GM12878 (cell line): ENCODE measurements around the gene C9orf72. TPM values are rescaled to one million over a fixed set of nuclear protein-coding genes. Genes with fewer than 3 reads are reported as not detected.

Source experiments
- ATAC-seq: fragments of 200-7000 bp; cut with Tn5 transposase; 3 replicates; pipeline ENCODE4 v1.9.1; 2020; ENCODE audit warnings: mild to moderate bottlenecking, moderate library complexity
- BruUV-seq: library from RNA; stranded (reverse); fragments of 400-500 nt; replicated peaks from 2 replicates; lab custom pipeline; 2021; lab: Mats Ljungman, UMichigan
- CTCF ChIA-PET: fragments of 300-600 bp; sonication (Branson Sonifier 250); formaldehyde crosslinking; extraction: SDS; loops from one replicate; lab custom pipeline; 2021; ENCODE audit warnings: inconsistent platforms; lab: Yijun Ruan, JAX
- POLR2A ChIA-PET: fragments of 350-600 bp; formaldehyde crosslinking; extraction: SDS; loops from one replicate; lab custom pipeline; 2021; ENCODE audit warnings: inconsistent platforms; lab: Charles Lee
- RAD21 ChIA-PET: fragments of 300-600 bp; sonication (Branson Sonifier 250); formaldehyde crosslinking; loops from one replicate; lab custom pipeline; 2023; ENCODE audit warnings: antibody characterized with exemption; ENCODE audit not compliant: unreplicated experiment; lab: Charles Lee
- SMC1A ChIA-PET: fragments of 300-600 bp; sonication (Branson Sonifier 250); formaldehyde crosslinking; loops from one replicate; lab custom pipeline; 2023; ENCODE audit not compliant: unreplicated experiment, uncharacterized antibody; lab: Charles Lee
- DNase-seq: peaks from one replicate; pipeline ENCODE4 v3.0.0-alpha.2; 2011; ENCODE audit warnings: low read depth, low spot score
- FAIRE-seq: peaks from 3 replicates; lab custom pipeline; 2011; peaks lifted over from hg19 to GRCh38; lab: Jason Lieb, UNC
- H2AFZ ChIP-seq: 2 replicates; pipeline ENCODE4 v1.6.0; 2011; ENCODE audit warnings: low read depth, low read length, control low read depth; ENCODE audit not compliant: control insufficient read depth
- H3K27ac ChIP-seq: 2 replicates; pipeline ENCODE4 v1.5.1; 2011; ENCODE audit warnings: control low read depth; ENCODE audit not compliant: control insufficient read depth, insufficient read depth
- H3K27me3 ChIP-seq, 2 experiments: replicated peaks in 1 of 2; 2 replicates each; pipeline versions ENCODE4 v1.6.0 to v1.6.1; 2011; ENCODE audit warnings: low read length in 1 of 2; ENCODE audit not compliant: control insufficient read depth in 2 of 2, insufficient read depth in 2 of 2
- H3K36me3 ChIP-seq, 2 experiments: 2 replicates each; pipeline ENCODE4 v1.5.1; 2011; ENCODE audit warnings: low read length in 1 of 2; ENCODE audit not compliant: control insufficient read depth in 2 of 2, insufficient read depth in 2 of 2
- H3K4me1 ChIP-seq: 2 replicates; pipeline ENCODE4 v1.6.1; 2011; ENCODE audit warnings: mild to moderate bottlenecking, low read length, moderate library complexity, mixed read lengths; ENCODE audit not compliant: control insufficient read depth, insufficient read depth
- H3K4me2 ChIP-seq: 2 replicates; pipeline ENCODE4 v1.6.0; 2011; ENCODE audit warnings: control low read depth; ENCODE audit not compliant: control insufficient read depth, insufficient read depth
- H3K4me3 ChIP-seq: fragments of 200-600 bp; sonication (generic); 2 replicates; pipeline ENCODE4 v1.5.1; 2016
- H3K79me2 ChIP-seq: 2 replicates; pipeline ENCODE4 v1.6.0; 2011; ENCODE audit warnings: low read length; ENCODE audit not compliant: control insufficient read depth, insufficient read depth
- H3K9ac ChIP-seq: 2 replicates; pipeline ENCODE4 v1.8.0; 2011; ENCODE audit warnings: low read length, control low read depth, mixed read lengths; ENCODE audit not compliant: control insufficient read depth, insufficient read depth
- H3K9me3 ChIP-seq: replicated peaks from 3 replicates; pipeline ENCODE4 v1.5.1; 2011; ENCODE audit warnings: mild to moderate bottlenecking, low read length; ENCODE audit not compliant: control insufficient read depth, insufficient read depth
- H4K20me1 ChIP-seq: 2 replicates; pipeline ENCODE4 v1.6.0; 2011; ENCODE audit not compliant: control insufficient read depth, insufficient read depth
- ATF7 ChIP-seq: fragments of 450-650 bp; IDR thresholded peaks from 2 replicates; pipeline ENCODE4 v1.6.1; 2016; ENCODE audit warnings: low read depth, mild to moderate bottlenecking
- CHD1 ChIP-seq: IDR thresholded peaks from 2 replicates; pipeline ENCODE4 v1.6.1; 2012; ENCODE audit warnings: low read depth, low read length, improper control_type of control experiment
- DPF2 ChIP-seq: fragments of 450-650 bp; IDR thresholded peaks from 2 replicates; pipeline ENCODE4 v1.6.1; 2017; ENCODE audit warnings: mild to moderate bottlenecking
- EP300 ChIP-seq, 2 experiments: fragments of 150-350 bp in 1 of 2; IDR thresholded peaks; 2 replicates each; pipeline ENCODE4 v1.6.1; 2011 to 2012; ENCODE audit warnings: low read depth in 2 of 2, low read length in 2 of 2, borderline replicate concordance in 1 of 2, improper control_type of control experiment in 1 of 2, inconsistent platforms in 1 of 2; ENCODE audit not compliant: control insufficient read depth in 1 of 2
- FOXM1 ChIP-seq: IDR thresholded peaks from 2 replicates; pipeline ENCODE4 v1.6.1; 2012; ENCODE audit warnings: low read depth, mild to moderate bottlenecking, inconsistent platforms, low read length, moderate library complexity
- HDAC2 ChIP-seq: fragments of 200-600 bp; sonication (generic); IDR thresholded peaks from 2 replicates; pipeline ENCODE4 v1.6.1; 2017
- RELA ChIP-seq: fragments of 450-650 bp; IDR thresholded peaks from 2 replicates; pipeline ENCODE4 v1.8.0; 2014; ENCODE audit warnings: borderline replicate concordance; ENCODE audit not compliant: partially characterized antibody
- SIN3A ChIP-seq: IDR thresholded peaks from 2 replicates; pipeline ENCODE4 v1.6.1; 2012; ENCODE audit warnings: low read depth, low read length, improper control_type of control experiment
- SIX5 ChIP-seq: IDR thresholded peaks from 2 replicates; pipeline ENCODE4 v1.6.1; 2011; ENCODE audit warnings: mild to moderate bottlenecking, low read depth, low read length, moderate library complexity; ENCODE audit not compliant: severe bottlenecking
- SUZ12 ChIP-seq: fragments of 200-600 bp; sonication (generic); IDR thresholded peaks from one replicate; pipeline ENCODE4 v1.6.1; 2018; ENCODE audit warnings: antibody characterized with exemption, mild to moderate bottlenecking; ENCODE audit not compliant: unreplicated experiment
- ZNF622 ChIP-seq: fragments of 450-650 bp; IDR thresholded peaks from 2 replicates; pipeline ENCODE4 v1.6.1; 2017; ENCODE audit warnings: mild to moderate bottlenecking, inconsistent platforms
- WGBS: methylation state at CpG from one replicate; pipeline ENCODE4 v1.1.6; 2016; ENCODE audit warnings: low lambda C conversion rate; ENCODE audit not compliant: insufficient replicate concordance, insufficient coverage; ENCODE audit errors: missing lambda C conversion rate; 5-methylcytosine and 5-hydroxymethylcytosine counted together
- in situ Hi-C: fragments of 300-500 bp; cut with MboI; formaldehyde crosslinking; loops from 9 replicates; pipeline ENCODE4 v1.14.3; 2018; ENCODE audit warnings: mixed read lengths
- intact Hi-C: fragments of 100-400 bp; cut with micrococcal nuclease; formaldehyde crosslinking; loops from one replicate; pipeline ENCODE4 v1.14.2; 2022; ENCODE audit not compliant: unreplicated experiment
- polyA plus RNA-seq, 11 experiments: library from polyadenylated mRNA; depleted of rRNA in 4 of 11; unstranded in 6 of 11; stranded (reverse) in 5 of 11; fragments of >200 nt; fragmentation: Nextera tagmentation in 4 of 11; fragmentation: Illumina TruSeq in 1 of 11; extraction: Ambion mirVana in 4 of 11; extraction: Trizol in 1 of 11; gene quantifications; 1 replicate in 1 of 11; 2 replicates in 10 of 11; pipeline versions ENCODE4 v1.2.1 to v1.2.3, GENCODE V29; 2011 to 2016; ENCODE audit warnings: inconsistent platforms in 2 of 11, missing spikeins in 2 of 11, low read depth in 1 of 11
- total RNA-seq, 4 experiments: library from RNA; depleted of rRNA in 3 of 4; stranded (reverse); fragments of >200 nt in 3 of 4; fragmentation: Illumina TruSeq in 1 of 4; extraction: Trizol in 1 of 4; gene quantifications; 2 replicates each; pipeline versions ENCODE4 v1.2.1 to v1.2.3, GENCODE V29; 2013 to 2021
- TF ChIP-seq, protein P1 (sequence below): fragments of 450-650 bp; IDR thresholded peaks from 2 replicates; pipeline ENCODE4 v1.6.1; 2017; ENCODE audit warnings: antibody characterized with exemption, mild to moderate bottlenecking, moderate library complexity
- TF ChIP-seq, protein P2 (sequence below): IDR thresholded peaks from 2 replicates; pipeline ENCODE4 v1.6.1; 2012; ENCODE audit warnings: low read depth, low read length, improper control_type of control experiment
- TF ChIP-seq, protein P3 (sequence below): fragments of 450-650 bp; IDR thresholded peaks from 2 replicates; pipeline ENCODE4 v1.6.1; 2017; ENCODE audit warnings: mild to moderate bottlenecking, moderate library complexity
- TF ChIP-seq, protein P4 (sequence below): fragments of 450-650 bp; IDR thresholded peaks from 2 replicates; pipeline ENCODE4 v1.6.1; 2017; ENCODE audit warnings: mild to moderate bottlenecking, low read depth, inconsistent platforms; ENCODE audit not compliant: poor library complexity, severe bottlenecking

The C9orf72 gene
- total and polyA plus RNA-seq, 10 of the 15 experiments (the other 5 are each of a cell fraction or from before 2014, with no cell fraction given): 4.8 to 9.0 (median 6.4) TPM

DNA sequence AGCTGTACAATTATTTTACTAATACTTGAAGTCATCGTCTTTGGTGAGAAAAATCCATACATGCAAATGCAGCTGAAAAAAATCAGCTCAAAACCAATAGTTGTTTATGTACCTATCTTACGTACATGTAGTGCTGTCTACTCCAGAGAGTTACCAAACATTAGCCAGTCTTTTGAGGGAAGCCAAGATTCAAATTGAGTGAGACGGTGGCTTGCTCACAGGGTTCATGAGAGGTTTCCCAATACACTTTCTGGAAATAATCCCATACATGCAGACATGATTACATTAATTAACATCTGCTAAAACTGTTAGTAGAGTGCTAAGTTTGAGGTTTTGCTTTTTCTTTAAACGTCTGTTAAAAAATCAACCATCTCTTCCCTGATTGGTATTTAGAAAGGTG, 2.3 kb downstream of the C9orf72 start:
- in situ Hi-C loops (no loop called here), intact Hi-C loops (no loop called here)
- H3K9me3 ChIP-seq: no peaks in the 10 kb centered on the region
- H3K27me3 ChIP-seq: no peaks in the 10 kb centered on the region
- H3K36me3 ChIP-seq: no peaks in the 10 kb centered on the region
- 79% methylated on average over 4 of the region's 4 CpGs for WGBS
- no peak overlapping the region for H2AFZ ChIP-seq
- FAIRE-seq (no peak), ATAC-seq (no peak), DNase-seq (no peak)
- ChIA-PET SMC1A (interaction anchor here (0.6 to 2.3 kb wide), 4 partner anchors 16 to 85 kb away, joined by 3 to 8 read pairs (median 4); no protein-coding TSS in a partner anchor), CTCF (no interaction called here), POLR2A (no interaction called here), RAD21 (no interaction called here)
- H3K4me1 ChIP-seq: peaks cover 4% of the 10 kb centered on the region
- H3K9ac ChIP-seq: no peak overlapping the region
- no TSS peak for BruUV-seq
- no peak overlapping the region for H3K4me2 ChIP-seq
- no peak for TF ChIP-seq EP300 (IDR thresholded peaks at IDR 0.05; ENCODE audit: borderline replicate concordance in 1 of 2, control insufficient read depth in 1 of 2, low read depth in 2 of 2, low read length in 2 of 2)
- TF ChIP-seq HDAC2: no peak
- TF ChIP-seq CHD1: no peak
- TF ChIP-seq SUZ12: no peak
- no peak for TF ChIP-seq RELA
- TF ChIP-seq SIN3A: no peak
- no peak for TF ChIP-seq ATF7
- TF ChIP-seq FOXM1: no peak
- TF ChIP-seq, protein P1, sequence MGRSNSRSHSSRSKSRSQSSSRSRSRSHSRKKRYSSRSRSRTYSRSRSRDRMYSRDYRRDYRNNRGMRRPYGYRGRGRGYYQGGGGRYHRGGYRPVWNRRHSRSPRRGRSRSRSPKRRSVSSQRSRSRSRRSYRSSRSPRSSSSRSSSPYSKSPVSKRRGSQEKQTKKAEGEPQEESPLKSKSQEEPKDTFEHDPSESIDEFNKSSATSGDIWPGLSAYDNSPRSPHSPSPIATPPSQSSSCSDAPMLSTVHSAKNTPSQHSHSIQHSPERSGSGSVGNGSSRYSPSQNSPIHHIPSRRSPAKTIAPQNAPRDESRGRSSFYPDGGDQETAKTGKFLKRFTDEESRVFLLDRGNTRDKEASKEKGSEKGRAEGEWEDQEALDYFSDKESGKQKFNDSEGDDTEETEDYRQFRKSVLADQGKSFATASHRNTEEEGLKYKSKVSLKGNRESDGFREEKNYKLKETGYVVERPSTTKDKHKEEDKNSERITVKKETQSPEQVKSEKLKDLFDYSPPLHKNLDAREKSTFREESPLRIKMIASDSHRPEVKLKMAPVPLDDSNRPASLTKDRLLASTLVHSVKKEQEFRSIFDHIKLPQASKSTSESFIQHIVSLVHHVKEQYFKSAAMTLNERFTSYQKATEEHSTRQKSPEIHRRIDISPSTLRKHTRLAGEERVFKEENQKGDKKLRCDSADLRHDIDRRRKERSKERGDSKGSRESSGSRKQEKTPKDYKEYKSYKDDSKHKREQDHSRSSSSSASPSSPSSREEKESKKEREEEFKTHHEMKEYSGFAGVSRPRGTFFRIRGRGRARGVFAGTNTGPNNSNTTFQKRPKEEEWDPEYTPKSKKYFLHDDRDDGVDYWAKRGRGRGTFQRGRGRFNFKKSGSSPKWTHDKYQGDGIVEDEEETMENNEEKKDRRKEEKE: no peak
- TF ChIP-seq, protein P2, sequence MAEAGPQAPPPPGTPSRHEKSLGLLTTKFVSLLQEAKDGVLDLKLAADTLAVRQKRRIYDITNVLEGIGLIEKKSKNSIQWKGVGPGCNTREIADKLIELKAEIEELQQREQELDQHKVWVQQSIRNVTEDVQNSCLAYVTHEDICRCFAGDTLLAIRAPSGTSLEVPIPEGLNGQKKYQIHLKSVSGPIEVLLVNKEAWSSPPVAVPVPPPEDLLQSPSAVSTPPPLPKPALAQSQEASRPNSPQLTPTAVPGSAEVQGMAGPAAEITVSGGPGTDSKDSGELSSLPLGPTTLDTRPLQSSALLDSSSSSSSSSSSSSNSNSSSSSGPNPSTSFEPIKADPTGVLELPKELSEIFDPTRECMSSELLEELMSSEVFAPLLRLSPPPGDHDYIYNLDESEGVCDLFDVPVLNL: no peak
- TF ChIP-seq DPF2: no peak
- TF ChIP-seq, protein P3, sequence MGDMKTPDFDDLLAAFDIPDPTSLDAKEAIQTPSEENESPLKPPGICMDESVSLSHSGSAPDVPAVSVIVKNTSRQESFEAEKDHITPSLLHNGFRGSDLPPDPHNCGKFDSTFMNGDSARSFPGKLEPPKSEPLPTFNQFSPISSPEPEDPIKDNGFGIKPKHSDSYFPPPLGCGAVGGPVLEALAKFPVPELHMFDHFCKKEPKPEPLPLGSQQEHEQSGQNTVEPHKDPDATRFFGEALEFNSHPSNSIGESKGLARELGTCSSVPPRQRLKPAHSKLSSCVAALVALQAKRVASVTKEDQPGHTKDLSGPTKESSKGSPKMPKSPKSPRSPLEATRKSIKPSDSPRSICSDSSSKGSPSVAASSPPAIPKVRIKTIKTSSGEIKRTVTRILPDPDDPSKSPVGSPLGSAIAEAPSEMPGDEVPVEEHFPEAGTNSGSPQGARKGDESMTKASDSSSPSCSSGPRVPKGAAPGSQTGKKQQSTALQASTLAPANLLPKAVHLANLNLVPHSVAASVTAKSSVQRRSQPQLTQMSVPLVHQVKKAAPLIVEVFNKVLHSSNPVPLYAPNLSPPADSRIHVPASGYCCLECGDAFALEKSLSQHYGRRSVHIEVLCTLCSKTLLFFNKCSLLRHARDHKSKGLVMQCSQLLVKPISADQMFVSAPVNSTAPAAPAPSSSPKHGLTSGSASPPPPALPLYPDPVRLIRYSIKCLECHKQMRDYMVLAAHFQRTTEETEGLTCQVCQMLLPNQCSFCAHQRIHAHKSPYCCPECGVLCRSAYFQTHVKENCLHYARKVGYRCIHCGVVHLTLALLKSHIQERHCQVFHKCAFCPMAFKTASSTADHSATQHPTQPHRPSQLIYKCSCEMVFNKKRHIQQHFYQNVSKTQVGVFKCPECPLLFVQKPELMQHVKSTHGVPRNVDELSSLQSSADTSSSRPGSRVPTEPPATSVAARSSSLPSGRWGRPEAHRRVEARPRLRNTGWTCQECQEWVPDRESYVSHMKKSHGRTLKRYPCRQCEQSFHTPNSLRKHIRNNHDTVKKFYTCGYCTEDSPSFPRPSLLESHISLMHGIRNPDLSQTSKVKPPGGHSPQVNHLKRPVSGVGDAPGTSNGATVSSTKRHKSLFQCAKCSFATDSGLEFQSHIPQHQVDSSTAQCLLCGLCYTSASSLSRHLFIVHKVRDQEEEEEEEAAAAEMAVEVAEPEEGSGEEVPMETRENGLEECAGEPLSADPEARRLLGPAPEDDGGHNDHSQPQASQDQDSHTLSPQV: no peak
- TF ChIP-seq ZNF622: no peak
- TF ChIP-seq SIX5: no peak
- TF ChIP-seq, protein P4, sequence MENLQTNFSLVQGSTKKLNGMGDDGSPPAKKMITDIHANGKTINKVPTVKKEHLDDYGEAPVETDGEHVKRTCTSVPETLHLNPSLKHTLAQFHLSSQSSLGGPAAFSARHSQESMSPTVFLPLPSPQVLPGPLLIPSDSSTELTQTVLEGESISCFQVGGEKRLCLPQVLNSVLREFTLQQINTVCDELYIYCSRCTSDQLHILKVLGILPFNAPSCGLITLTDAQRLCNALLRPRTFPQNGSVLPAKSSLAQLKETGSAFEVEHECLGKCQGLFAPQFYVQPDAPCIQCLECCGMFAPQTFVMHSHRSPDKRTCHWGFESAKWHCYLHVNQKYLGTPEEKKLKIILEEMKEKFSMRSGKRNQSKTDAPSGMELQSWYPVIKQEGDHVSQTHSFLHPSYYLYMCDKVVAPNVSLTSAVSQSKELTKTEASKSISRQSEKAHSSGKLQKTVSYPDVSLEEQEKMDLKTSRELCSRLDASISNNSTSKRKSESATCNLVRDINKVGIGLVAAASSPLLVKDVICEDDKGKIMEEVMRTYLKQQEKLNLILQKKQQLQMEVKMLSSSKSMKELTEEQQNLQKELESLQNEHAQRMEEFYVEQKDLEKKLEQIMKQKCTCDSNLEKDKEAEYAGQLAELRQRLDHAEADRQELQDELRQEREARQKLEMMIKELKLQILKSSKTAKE: no peak
- no peaks in the 10 kb centered on the region for H4K20me1 ChIP-seq
- H3K4me3 ChIP-seq: no peak overlapping the region
- H3K27ac ChIP-seq: no peak overlapping the region
- H3K79me2 ChIP-seq: no peaks in the 10 kb centered on the region
